HepG2 (cell line): ENCODE data around the gene SPINDOC. TPM values are rescaled to one million over a fixed set of nuclear protein-coding genes. Genes with fewer than 3 reads are reported as not detected.

ENCODE experiments used
- ARNTL ChIP-seq: sonication (generic); formaldehyde crosslinking; IDR thresholded peaks from 2 replicates; pipeline ENCODE4 v1.4.0; 2020; ENCODE audit warnings: mild to moderate bottlenecking, missing genetic modification reagents
- CENPT ChIP-seq: sonication (generic); formaldehyde crosslinking; IDR thresholded peaks from 2 replicates; pipeline ENCODE4 v1.8.0; 2022; ENCODE audit warnings: low read depth, mild to moderate bottlenecking, moderate library complexity, missing genetic modification reagents
- GATA4 ChIP-seq: sonication (generic); IDR thresholded peaks from 2 replicates; pipeline ENCODE4 v1.6.1; 2016; ENCODE audit warnings: antibody characterized with exemption, low read depth, borderline replicate concordance
- PHF21A ChIP-seq: sonication (generic); formaldehyde crosslinking; IDR thresholded peaks from 2 replicates; pipeline ENCODE4 v1.5.0; 2020; ENCODE audit warnings: mild to moderate bottlenecking, missing genetic modification reagents
- RFX1 ChIP-seq: fragments of 450-650 bp; IDR thresholded peaks from 2 replicates; pipeline ENCODE4 v1.6.1; 2017
- SAP130 ChIP-seq: IDR thresholded peaks from 2 replicates; pipeline ENCODE4 v1.6.1; 2016; ENCODE audit warnings: low read depth
- TCF12 ChIP-seq, 2 experiments: fragments of 450-650 bp in 1 of 2; sonication (generic) in 1 of 2; formaldehyde crosslinking in 1 of 2; IDR thresholded peaks; 2 replicates each; pipeline versions ENCODE4 v1.6.1 to v1.8.0; 2017 to 2022; ENCODE audit warnings: antibody characterized with exemption in 1 of 2, mild to moderate bottlenecking in 1 of 2, missing genetic modification reagents in 1 of 2, moderate library complexity in 1 of 2
- U2AF2 ChIP-seq: fragments of 200-400 bp; formaldehyde crosslinking; IDR thresholded peaks from 2 replicates; pipeline ENCODE4 v1.6.1; 2017; ENCODE audit warnings: low read depth, mild to moderate bottlenecking, low read length
- ZFX ChIP-seq: sonication (generic); formaldehyde crosslinking; IDR thresholded peaks from 2 replicates; pipeline ENCODE4 v1.4.0; 2020; ENCODE audit warnings: mild to moderate bottlenecking, low read depth, missing genetic modification reagents, moderate library complexity
- ZMYM4 ChIP-seq: sonication (generic); formaldehyde crosslinking; IDR thresholded peaks from 2 replicates; pipeline ENCODE4 v1.8.1; 2023; ENCODE audit warnings: mild to moderate bottlenecking, missing genetic modification reagents
- ZNF12 ChIP-seq: sonication (generic); formaldehyde crosslinking; IDR thresholded peaks from 2 replicates; pipeline ENCODE4 v1.5.0; 2020; ENCODE audit warnings: missing genetic modification reagents
- ZNF329 ChIP-seq: sonication (generic); formaldehyde crosslinking; IDR thresholded peaks from 2 replicates; pipeline ENCODE4 v1.9.0; 2021; ENCODE audit warnings: low read depth, mild to moderate bottlenecking, missing genetic modification reagents
- ZNF451 ChIP-seq: sonication (generic); formaldehyde crosslinking; IDR thresholded peaks from 2 replicates; pipeline ENCODE4 v1.5.0; 2020; ENCODE audit warnings: mild to moderate bottlenecking, missing genetic modification reagents
- ZNF468 ChIP-seq: sonication (generic); formaldehyde crosslinking; IDR thresholded peaks from 2 replicates; pipeline ENCODE4 v1.8.0; 2022; ENCODE audit warnings: mild to moderate bottlenecking, moderate library complexity, missing genetic modification reagents
- ZNF552 ChIP-seq: sonication (generic); formaldehyde crosslinking; IDR thresholded peaks from 2 replicates; pipeline ENCODE4 v1.9.0; 2022; ENCODE audit warnings: missing genetic modification reagents, mild to moderate bottlenecking, borderline replicate concordance
- ZNF746 ChIP-seq: sonication (generic); formaldehyde crosslinking; IDR thresholded peaks from 2 replicates; pipeline ENCODE4 v1.8.0; 2022; ENCODE audit warnings: mild to moderate bottlenecking, missing genetic modification reagents
- ZSCAN12 ChIP-seq: sonication (generic); formaldehyde crosslinking; IDR thresholded peaks from 2 replicates; pipeline ENCODE4 v1.9.0; 2021; ENCODE audit warnings: mild to moderate bottlenecking, missing genetic modification reagents
- polyA plus RNA-seq, 8 experiments: library from polyadenylated mRNA; depleted of rRNA in 3 of 8; stranded (reverse) in 7 of 8; unstranded in 1 of 8; fragments of >200 nt; fragmentation: Illumina TruSeq in 4 of 8; extraction: Trizol in 4 of 8; gene quantifications; 2 replicates each; pipeline versions ENCODE4 v1.2.1 to v1.2.3, GENCODE V29; 2011 to 2016; ENCODE audit warnings: low read depth in 4 of 8, missing spikeins in 1 of 8, mixed read lengths in 1 of 8; ENCODE audit not compliant: insufficient read depth in 1 of 8
- total RNA-seq, 5 experiments: library from RNA; depleted of rRNA; stranded (reverse); fragments of >200 nt; fragmentation: Illumina TruSeq; extraction: Trizol; gene quantifications; 2 replicates each; pipeline ENCODE4 v1.2.3, GENCODE V29; 2016; ENCODE audit warnings: low read depth in 1 of 5
- TF ChIP-seq, protein P1 (sequence below): IDR thresholded peaks from 2 replicates; pipeline ENCODE4 v1.6.1; 2016
- TF ChIP-seq, protein P2 (sequence below): sonication (generic); formaldehyde crosslinking; IDR thresholded peaks from 2 replicates; pipeline ENCODE4 v1.5.1; 2020; ENCODE audit warnings: missing genetic modification reagents, mild to moderate bottlenecking, borderline replicate concordance
- TF ChIP-seq, protein P3 (sequence below): sonication (generic); formaldehyde crosslinking; IDR thresholded peaks from 2 replicates; pipeline ENCODE4 v1.5.0; 2020; ENCODE audit warnings: mild to moderate bottlenecking, missing genetic modification reagents, borderline replicate concordance

The SPINDOC gene
- total and polyA plus RNA-seq, 2 of the 13 experiments (the other 11 are each of a cell fraction or from before 2014, with no cell fraction given), result 21.4 to 29.9 TPM

DNA sequence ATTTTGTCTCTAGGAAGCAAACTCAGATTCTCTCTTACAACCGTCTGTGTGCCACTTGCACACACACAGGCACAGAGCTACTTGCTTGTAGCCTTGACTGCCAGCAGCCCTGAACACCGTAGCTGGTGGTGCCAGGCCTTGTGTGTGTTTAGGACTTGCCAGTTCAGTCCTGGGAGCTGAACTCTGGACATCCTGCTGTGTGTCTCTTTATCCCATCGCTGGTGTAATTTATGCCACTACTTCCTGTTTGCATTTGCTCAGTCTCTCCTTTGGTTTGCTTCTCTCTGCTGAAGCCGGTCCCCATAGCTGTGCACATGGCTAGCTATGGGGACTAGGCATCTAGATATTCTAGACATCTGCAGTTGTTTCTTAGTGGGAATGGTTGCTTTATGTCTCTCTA lies 49.7 kb downstream of the SPINDOC start (continued):
- TF ChIP-seq ZNF468 (CRISPR knock-in tag) (no peak), U2AF2 (no peak), CENPT (CRISPR knock-in tag) (no peak), ARNTL (CRISPR knock-in tag) (no peak), PHF21A (peak; percentile 54; the same call in 1 of the 2 replicates), ZNF329 (CRISPR knock-in tag) (no peak), SAP130 (CRISPR knock-in tag) (peak; percentile 87), ZNF552 (CRISPR knock-in tag) (no peak), ZMYM4 (CRISPR knock-in tag) (no peak), ZNF12 (CRISPR knock-in tag) (no peak), ZNF451 (no peak), ZNF746 (CRISPR knock-in tag) (no peak), TCF12 (IDR thresholded peaks at IDR 0.05) (no peak), TCF12 (CRISPR knock-in tag; IDR thresholded peaks at IDR 0.05) (no peak), RFX1 (no peak), GATA4 (no peak), ZFX (peak; percentile 56), ZSCAN12 (CRISPR knock-in tag) (no peak)
- TF ChIP-seq, protein P1, sequence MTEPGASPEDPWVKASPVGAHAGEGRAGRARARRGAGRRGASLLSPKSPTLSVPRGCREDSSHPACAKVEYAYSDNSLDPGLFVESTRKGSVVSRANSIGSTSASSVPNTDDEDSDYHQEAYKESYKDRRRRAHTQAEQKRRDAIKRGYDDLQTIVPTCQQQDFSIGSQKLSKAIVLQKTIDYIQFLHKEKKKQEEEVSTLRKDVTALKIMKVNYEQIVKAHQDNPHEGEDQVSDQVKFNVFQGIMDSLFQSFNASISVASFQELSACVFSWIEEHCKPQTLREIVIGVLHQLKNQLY (CRISPR knock-in tag), result no peak
- TF ChIP-seq, protein P2, sequence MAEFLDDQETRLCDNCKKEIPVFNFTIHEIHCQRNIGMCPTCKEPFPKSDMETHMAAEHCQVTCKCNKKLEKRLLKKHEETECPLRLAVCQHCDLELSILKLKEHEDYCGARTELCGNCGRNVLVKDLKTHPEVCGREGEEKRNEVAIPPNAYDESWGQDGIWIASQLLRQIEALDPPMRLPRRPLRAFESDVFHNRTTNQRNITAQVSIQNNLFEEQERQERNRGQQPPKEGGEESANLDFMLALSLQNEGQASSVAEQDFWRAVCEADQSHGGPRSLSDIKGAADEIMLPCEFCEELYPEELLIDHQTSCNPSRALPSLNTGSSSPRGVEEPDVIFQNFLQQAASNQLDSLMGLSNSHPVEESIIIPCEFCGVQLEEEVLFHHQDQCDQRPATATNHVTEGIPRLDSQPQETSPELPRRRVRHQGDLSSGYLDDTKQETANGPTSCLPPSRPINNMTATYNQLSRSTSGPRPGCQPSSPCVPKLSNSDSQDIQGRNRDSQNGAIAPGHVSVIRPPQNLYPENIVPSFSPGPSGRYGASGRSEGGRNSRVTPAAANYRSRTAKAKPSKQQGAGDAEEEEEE, result no peak
- TF ChIP-seq, protein P3, sequence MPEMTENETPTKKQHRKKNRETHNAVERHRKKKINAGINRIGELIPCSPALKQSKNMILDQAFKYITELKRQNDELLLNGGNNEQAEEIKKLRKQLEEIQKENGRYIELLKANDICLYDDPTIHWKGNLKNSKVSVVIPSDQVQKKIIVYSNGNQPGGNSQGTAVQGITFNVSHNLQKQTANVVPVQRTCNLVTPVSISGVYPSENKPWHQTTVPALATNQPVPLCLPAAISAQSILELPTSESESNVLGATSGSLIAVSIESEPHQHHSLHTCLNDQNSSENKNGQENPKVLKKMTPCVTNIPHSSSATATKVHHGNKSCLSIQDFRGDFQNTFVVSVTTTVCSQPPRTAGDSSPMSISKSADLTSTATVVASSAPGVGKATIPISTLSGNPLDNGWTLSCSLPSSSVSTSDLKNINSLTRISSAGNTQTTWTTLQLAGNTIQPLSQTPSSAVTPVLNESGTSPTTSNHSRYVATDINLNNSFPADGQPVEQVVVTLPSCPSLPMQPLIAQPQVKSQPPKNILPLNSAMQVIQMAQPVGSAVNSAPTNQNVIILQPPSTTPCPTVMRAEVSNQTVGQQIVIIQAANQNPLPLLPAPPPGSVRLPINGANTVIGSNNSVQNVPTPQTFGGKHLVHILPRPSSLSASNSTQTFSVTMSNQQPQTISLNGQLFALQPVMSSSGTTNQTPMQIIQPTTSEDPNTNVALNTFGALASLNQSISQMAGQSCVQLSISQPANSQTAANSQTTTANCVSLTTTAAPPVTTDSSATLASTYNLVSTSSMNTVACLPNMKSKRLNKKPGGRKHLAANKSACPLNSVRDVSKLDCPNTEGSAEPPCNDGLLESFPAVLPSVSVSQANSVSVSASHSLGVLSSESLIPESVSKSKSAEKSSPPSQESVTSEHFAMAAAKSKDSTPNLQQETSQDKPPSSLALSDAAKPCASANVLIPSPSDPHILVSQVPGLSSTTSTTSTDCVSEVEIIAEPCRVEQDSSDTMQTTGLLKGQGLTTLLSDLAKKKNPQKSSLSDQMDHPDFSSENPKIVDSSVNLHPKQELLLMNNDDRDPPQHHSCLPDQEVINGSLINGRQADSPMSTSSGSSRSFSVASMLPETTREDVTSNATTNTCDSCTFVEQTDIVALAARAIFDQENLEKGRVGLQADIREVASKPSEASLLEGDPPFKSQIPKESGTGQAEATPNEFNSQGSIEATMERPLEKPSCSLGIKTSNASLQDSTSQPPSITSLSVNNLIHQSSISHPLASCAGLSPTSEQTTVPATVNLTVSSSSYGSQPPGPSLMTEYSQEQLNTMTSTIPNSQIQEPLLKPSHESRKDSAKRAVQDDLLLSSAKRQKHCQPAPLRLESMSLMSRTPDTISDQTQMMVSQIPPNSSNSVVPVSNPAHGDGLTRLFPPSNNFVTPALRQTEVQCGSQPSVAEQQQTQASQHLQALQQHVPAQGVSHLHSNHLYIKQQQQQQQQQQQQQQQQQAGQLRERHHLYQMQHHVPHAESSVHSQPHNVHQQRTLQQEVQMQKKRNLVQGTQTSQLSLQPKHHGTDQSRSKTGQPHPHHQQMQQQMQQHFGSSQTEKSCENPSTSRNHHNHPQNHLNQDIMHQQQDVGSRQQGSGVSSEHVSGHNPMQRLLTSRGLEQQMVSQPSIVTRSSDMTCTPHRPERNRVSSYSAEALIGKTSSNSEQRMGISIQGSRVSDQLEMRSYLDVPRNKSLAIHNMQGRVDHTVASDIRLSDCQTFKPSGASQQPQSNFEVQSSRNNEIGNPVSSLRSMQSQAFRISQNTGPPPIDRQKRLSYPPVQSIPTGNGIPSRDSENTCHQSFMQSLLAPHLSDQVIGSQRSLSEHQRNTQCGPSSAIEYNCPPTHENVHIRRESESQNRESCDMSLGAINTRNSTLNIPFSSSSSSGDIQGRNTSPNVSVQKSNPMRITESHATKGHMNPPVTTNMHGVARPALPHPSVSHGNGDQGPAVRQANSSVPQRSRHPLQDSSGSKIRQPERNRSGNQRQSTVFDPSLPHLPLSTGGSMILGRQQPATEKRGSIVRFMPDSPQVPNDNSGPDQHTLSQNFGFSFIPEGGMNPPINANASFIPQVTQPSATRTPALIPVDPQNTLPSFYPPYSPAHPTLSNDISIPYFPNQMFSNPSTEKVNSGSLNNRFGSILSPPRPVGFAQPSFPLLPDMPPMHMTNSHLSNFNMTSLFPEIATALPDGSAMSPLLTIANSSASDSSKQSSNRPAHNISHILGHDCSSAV (CRISPR knock-in tag), result no peak
